ENCODE measurements around the gene ADGRB3. TPM values are rescaled to one million over a fixed set of nuclear protein-coding genes. Genes with fewer than 3 reads are reported as not detected.
A peak's percentile ranks its signal among the peaks of the same experiment; 100 is the strongest.
"Not testable (repeated sequence)": the region's sequence is repeated elsewhere in the genome, so short reads cannot be mapped to it uniquely, and the experiment has no call there.

Gene ADGRB3
- total RNA-seq, 1 donor from 2014 or later, result 0.05 TPM

- not testable (repeated sequence) for DNase-seq (ENCODE audit: low read depth)
Measured at GRCh38 chr6:69121461-69122406, 486.7 kb downstream of the ADGRB3 start.

- no peak for DNase-seq (ENCODE audit: low read depth)
Measured at GRCh38 chr6:69122407-69122773, 487.3 kb downstream of the ADGRB3 start.

- no peak for DNase-seq (ENCODE audit: low read depth)
Measured at GRCh38 chr6:69128411-69128810, 493.3 kb downstream of the ADGRB3 start.

GRCh38 chr6:69129046-69129445 is 494.0 kb downstream of the ADGRB3 start:
- no peak for DNase-seq (ENCODE audit: low read depth)

GRCh38 chr6:69135927-69136326 is 500.8 kb downstream of the ADGRB3 start:
- DNase-seq (ENCODE audit: low read depth), result no peak

- peak; percentile 71 for DNase-seq (ENCODE audit: low read depth)
Measured at GRCh38 chr6:69138148-69138547, 503.1 kb downstream of the ADGRB3 start.

GRCh38 chr6:69138893-69139494 is 503.9 kb downstream of the ADGRB3 start:
- DNase-seq (ENCODE audit: low read depth), result peak; percentile 86

GRCh38 chr6:69145062-69145461 is 510.0 kb downstream of the ADGRB3 start:
- DNase-seq (ENCODE audit: low read depth), result no peak

- no peak for DNase-seq (ENCODE audit: low read depth)
Measured at GRCh38 chr6:69146385-69146784, 511.3 kb downstream of the ADGRB3 start.

- peak; percentile 39 for DNase-seq (ENCODE audit: low read depth)
Measured at GRCh38 chr6:69155467-69155866, 520.4 kb downstream of the ADGRB3 start.

GRCh38 chr6:69162811-69163210 is 527.7 kb downstream of the ADGRB3 start:
- DNase-seq (ENCODE audit: low read depth), result no peak

GRCh38 chr6:69164564-69165229 is 529.6 kb downstream of the ADGRB3 start:
- DNase-seq (ENCODE audit: low read depth), result peak; percentile 6

GRCh38 chr6:69179681-69180080 is 544.6 kb downstream of the ADGRB3 start:
- DNase-seq (ENCODE audit: low read depth), result peak; percentile 31

- no peak for DNase-seq (ENCODE audit: low read depth)
Measured at GRCh38 chr6:69180361-69181067, 545.4 kb downstream of the ADGRB3 start.

GRCh38 chr6:69181964-69182363 is 546.9 kb downstream of the ADGRB3 start:
- no peak for DNase-seq (ENCODE audit: low read depth)

GRCh38 chr6:69185276-69185675 is 550.2 kb downstream of the ADGRB3 start:
- DNase-seq (ENCODE audit: low read depth), result no peak

- DNase-seq (ENCODE audit: low read depth), result no peak
Measured at GRCh38 chr6:69202768-69203167, 567.7 kb downstream of the ADGRB3 start.

- DNase-seq (ENCODE audit: low read depth), result no peak
Measured at GRCh38 chr6:69216127-69216526, 581.0 kb downstream of the ADGRB3 start.

- DNase-seq (ENCODE audit: low read depth), result no peak
Measured at GRCh38 chr6:69217343-69217742, 582.3 kb downstream of the ADGRB3 start.

- DNase-seq (ENCODE audit: low read depth), result no peak
Measured at GRCh38 chr6:69220375-69220774, 585.3 kb downstream of the ADGRB3 start.

- no peak for DNase-seq (ENCODE audit: low read depth)
Measured at GRCh38 chr6:69232008-69232407, 596.9 kb downstream of the ADGRB3 start.

GRCh38 chr6:69232496-69232895 is 597.4 kb downstream of the ADGRB3 start:
- no peak for DNase-seq (ENCODE audit: low read depth)

All from renal cortical epithelial cell (primary cell).